ENCODE measurements around the gene REXO1. TPM values are rescaled to one million over a fixed set of nuclear protein-coding genes. Genes with fewer than 3 reads are reported as not detected.

REXO1 gene
- total and polyA plus RNA-seq, 2 of the 13 experiments (the other 11 are each of a cell fraction or from before 2014, with no cell fraction given): 5.0 to 11.2 TPM

DNA sequence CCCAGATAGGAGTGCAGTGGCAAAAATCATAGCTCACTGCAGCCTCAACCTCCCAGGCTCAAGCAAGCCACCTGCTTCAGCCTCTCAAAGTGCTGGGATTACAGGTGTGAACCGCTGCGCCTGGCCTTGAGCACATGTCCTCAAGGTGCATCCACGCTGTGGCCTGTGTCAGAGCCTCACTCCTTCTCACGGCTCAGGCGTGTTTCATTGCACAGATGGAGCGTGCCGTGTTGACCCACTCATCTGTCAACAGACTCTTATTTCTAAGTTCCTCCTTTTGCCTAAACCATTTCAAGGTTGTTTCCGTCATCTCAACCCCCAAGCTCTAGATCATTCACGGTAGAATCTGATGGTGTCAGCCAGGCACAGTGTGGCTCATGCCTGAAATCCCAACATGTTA, 64.4 kb downstream of the REXO1 start:
- Histone ChIP-seq H2AFZ (ENCODE audit: low read length) (no peak overlapping the region), H3K9me3 (ENCODE audit: low read length) (peaks cover 5% of the 10 kb centered on the region; the same call in 1 of the 2 replicates), H4K20me1 (ENCODE audit: insufficient read depth, low read length) (no peaks in the 10 kb centered on the region), H3K4me2 (ENCODE audit: low read depth, low read length) (no peak overlapping the region), H3K27ac (ENCODE audit: extremely low read length, insufficient read depth, low read length) (no peak overlapping the region), H3K9ac (ENCODE audit: insufficient read depth, low read depth, low read length) (no peak overlapping the region), H3K36me3 (replicated peaks in 1 of 2; ENCODE audit: control insufficient read depth in 1 of 2, insufficient read depth in 2 of 2, low read length in 2 of 2) (no peaks in the 10 kb centered on the region), H3K27me3 (ENCODE audit: control insufficient read depth in 1 of 2, insufficient read depth in 2 of 2, low read length in 2 of 2) (peaks cover 13 to 58% of the 10 kb centered on the region in 2 experiments), H3K4me1 (ENCODE audit: insufficient read depth, low read length) (peaks cover 8% of the 10 kb centered on the region), H3K79me2 (ENCODE audit: insufficient read depth, low read length) (no peaks in the 10 kb centered on the region), H3K4me3 (replicated peaks in 1 of 3; ENCODE audit: insufficient read depth in 1 of 3, low read depth in 2 of 3, low read length in 3 of 3) (no peak overlapping the region)
- no peak for FAIRE-seq
- TF ChIP-seq EP300 (IDR thresholded peaks at IDR 0.05; ENCODE audit: low read depth in 2 of 2, low read length in 2 of 2) (no peak), EP300 (CRISPR knock-in tag; IDR thresholded peaks at IDR 0.05; ENCODE audit: borderline replicate concordance) (no peak), ZNF780A (CRISPR knock-in tag; IDR thresholded peaks at IDR 0.05) (no peak), PHF21A (CRISPR knock-in tag; IDR thresholded peaks at IDR 0.05) (no peak), ZBTB8A (CRISPR knock-in tag; IDR thresholded peaks at IDR 0.05; ENCODE audit: borderline replicate concordance, low read depth) (no peak)
- TF ChIP-seq, protein P1, sequence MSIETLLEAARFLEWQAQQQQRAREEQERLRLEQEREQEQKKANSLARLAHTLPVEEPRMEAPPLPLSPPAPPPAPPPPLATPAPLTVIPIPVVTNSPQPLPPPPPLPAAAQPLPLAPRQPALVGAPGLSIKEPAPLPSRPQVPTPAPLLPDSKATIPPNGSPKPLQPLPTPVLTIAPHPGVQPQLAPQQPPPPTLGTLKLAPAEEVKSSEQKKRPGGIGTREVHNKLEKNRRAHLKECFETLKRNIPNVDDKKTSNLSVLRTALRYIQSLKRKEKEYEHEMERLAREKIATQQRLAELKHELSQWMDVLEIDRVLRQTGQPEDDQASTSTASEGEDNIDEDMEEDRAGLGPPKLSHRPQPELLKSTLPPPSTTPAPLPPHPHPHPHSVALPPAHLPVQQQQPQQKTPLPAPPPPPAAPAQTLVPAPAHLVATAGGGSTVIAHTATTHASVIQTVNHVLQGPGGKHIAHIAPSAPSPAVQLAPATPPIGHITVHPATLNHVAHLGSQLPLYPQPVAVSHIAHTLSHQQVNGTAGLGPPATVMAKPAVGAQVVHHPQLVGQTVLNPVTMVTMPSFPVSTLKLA (IDR thresholded peaks at IDR 0.05): peak; percentile 32; the same call in 1 of the 2 replicates
- TF ChIP-seq, protein P2, sequence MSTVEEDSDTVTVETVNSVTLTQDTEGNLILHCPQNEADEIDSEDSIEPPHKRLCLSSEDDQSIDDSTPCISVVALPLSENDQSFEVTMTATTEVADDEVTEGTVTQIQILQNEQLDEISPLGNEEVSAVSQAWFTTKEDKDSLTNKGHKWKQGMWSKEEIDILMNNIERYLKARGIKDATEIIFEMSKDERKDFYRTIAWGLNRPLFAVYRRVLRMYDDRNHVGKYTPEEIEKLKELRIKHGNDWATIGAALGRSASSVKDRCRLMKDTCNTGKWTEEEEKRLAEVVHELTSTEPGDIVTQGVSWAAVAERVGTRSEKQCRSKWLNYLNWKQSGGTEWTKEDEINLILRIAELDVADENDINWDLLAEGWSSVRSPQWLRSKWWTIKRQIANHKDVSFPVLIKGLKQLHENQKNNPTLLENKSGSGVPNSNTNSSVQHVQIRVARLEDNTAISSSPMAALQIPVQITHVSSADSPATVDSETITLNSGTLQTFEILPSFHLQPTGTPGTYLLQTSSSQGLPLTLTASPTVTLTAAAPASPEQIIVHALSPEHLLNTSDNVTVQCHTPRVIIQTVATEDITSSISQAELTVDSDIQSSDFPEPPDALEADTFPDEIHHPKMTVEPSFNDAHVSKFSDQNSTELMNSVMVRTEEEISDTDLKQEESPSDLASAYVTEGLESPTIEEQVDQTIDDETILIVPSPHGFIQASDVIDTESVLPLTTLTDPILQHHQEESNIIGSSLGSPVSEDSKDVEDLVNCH (CRISPR knock-in tag; IDR thresholded peaks at IDR 0.05): no peak
- TF ChIP-seq, protein P3, sequence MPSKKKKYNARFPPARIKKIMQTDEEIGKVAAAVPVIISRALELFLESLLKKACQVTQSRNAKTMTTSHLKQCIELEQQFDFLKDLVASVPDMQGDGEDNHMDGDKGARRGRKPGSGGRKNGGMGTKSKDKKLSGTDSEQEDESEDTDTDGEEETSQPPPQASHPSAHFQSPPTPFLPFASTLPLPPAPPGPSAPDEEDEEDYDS (CRISPR knock-in tag; IDR thresholded peaks at IDR 0.05): no peak
- TF ChIP-seq, protein P4, sequence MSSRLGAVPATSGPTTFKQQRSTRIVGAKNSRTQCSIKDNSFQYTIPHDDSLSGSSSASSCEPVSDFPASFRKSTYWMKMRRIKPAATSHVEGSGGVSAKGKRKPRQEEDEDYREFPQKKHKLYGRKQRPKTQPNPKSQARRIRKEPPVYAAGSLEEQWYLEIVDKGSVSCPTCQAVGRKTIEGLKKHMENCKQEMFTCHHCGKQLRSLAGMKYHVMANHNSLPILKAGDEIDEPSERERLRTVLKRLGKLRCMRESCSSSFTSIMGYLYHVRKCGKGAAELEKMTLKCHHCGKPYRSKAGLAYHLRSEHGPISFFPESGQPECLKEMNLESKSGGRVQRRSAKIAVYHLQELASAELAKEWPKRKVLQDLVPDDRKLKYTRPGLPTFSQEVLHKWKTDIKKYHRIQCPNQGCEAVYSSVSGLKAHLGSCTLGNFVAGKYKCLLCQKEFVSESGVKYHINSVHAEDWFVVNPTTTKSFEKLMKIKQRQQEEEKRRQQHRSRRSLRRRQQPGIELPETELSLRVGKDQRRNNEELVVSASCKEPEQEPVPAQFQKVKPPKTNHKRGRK (CRISPR knock-in tag; IDR thresholded peaks at IDR 0.05): no peak
- intact Hi-C loops (cut with micrococcal nuclease; ENCODE audit: unreplicated experiment): no loop called here
- no TSS peak for BruUV-seq (replicated peaks)
- in situ Hi-C loops (cut with HindIII; ENCODE audit: extremely low pct_ligation_motif_present, low pct_unique_long_range_greater_than_20kb): no loop called here
- no peak for DNase-seq (ENCODE audit: low spot score)
- ATAC-seq: no peak
- ChIA-PET CTCF (ENCODE audit: low intra/inter-chr PET ratio, low total read pairs) (no interaction called here), POLR2A (no interaction called here)
- WGBS (ENCODE audit: low lambda C conversion rate): 21% methylated on average over 6 of the region's 9 CpGs

Data from HepG2 (cell line).